Pons (tissue), 1 donor: ENCODE data around the gene ITIH5.

Experiments
- DNase-seq: peaks from one replicate; pipeline ENCODE4 v3.0.0-alpha.2; 2016; ENCODE audit warnings: low spot score

ITIH5 gene

GRCh38 chr10:7583626-7584025 is 83.1 kb downstream of the ITIH5 start:
- DNase-seq = no peak

- DNase-seq = no peak
Observed at GRCh38 chr10:7580520-7580919, 86.2 kb downstream of the ITIH5 start.

GRCh38 chr10:7579681-7580080 is 87.1 kb downstream of the ITIH5 start:
- DNase-seq = no peak

- no peak for DNase-seq
Observed at GRCh38 chr10:7577579-7577978, 89.2 kb downstream of the ITIH5 start.

- DNase-seq = no peak
Observed at GRCh38 chr10:7577176-7577575, 89.6 kb downstream of the ITIH5 start.

GRCh38 chr10:7576340-7576739 is 90.4 kb downstream of the ITIH5 start:
- no peak for DNase-seq

- DNase-seq = no peak
Observed at GRCh38 chr10:7572391-7572790, 94.4 kb downstream of the ITIH5 start.

- DNase-seq = no peak
Observed at GRCh38 chr10:7571981-7572380, 94.8 kb downstream of the ITIH5 start.

- no peak for DNase-seq
Observed at GRCh38 chr10:7567911-7568620, 98.7 kb downstream of the ITIH5 start.

- DNase-seq = no peak
Observed at GRCh38 chr10:7566891-7567290, 99.9 kb downstream of the ITIH5 start.

GRCh38 chr10:7565871-7566270 is 100.9 kb downstream of the ITIH5 start:
- no peak for DNase-seq

GRCh38 chr10:7563770-7564169 is 103.0 kb downstream of the ITIH5 start:
- DNase-seq = peak; percentile 46

GRCh38 chr10:7563368-7563767 is 103.4 kb downstream of the ITIH5 start:
- no peak for DNase-seq

- DNase-seq = no peak
Observed at GRCh38 chr10:7561985-7562384, 104.8 kb downstream of the ITIH5 start.

GRCh38 chr10:7561216-7561893 is 105.4 kb downstream of the ITIH5 start:
- no peak for DNase-seq

GRCh38 chr10:7560519-7560918 is 106.2 kb downstream of the ITIH5 start:
- no peak for DNase-seq

- no peak for DNase-seq
Observed at GRCh38 chr10:7559386-7559785, 107.4 kb downstream of the ITIH5 start.

- DNase-seq = no peak
Observed at GRCh38 chr10:7558036-7558435, 108.7 kb downstream of the ITIH5 start.

- DNase-seq = no peak
Observed at GRCh38 chr10:7553531-7553930, 113.2 kb downstream of the ITIH5 start.

GRCh38 chr10:7551950-7552716 is 114.6 kb downstream of the ITIH5 start:
- DNase-seq = peak; percentile 53

- no peak for DNase-seq
Observed at GRCh38 chr10:7551289-7551688, 115.5 kb downstream of the ITIH5 start.

- DNase-seq = no peak
Observed at GRCh38 chr10:7550013-7550412, 116.8 kb downstream of the ITIH5 start.

- DNase-seq = no peak
Observed at GRCh38 chr10:7547829-7548228, 118.9 kb downstream of the ITIH5 start.
